GM19035 (cell line): ENCODE results near the gene ALX4.

Experiments used
- ATAC-seq: cut with Tn5 transposase; IDR thresholded peaks from one replicate; pipeline ENCODE4 v1.9.1; 2021; ENCODE audit not compliant: unreplicated experiment

The ALX4 gene

DNA sequence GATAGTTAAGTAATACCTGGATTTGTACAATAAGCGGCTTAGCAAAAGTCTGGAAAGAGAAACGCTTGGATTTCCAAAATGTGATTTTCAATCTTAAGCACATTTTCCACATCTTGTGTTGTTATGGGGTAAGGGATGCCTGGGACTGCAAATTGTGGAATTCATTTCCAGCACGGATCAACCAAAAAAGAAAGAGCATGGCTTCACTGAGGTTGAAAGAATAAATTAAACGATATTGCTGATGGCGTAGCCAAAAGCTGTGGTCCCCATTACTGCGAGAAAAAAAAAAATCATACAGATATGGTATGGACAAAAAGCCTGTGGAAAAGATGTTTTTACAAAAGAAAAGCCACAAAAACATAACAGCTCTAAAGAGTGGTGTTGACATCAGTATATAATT lies 26.0 kb upstream of the ALX4 start:
- ATAC-seq: no peak

DNA sequence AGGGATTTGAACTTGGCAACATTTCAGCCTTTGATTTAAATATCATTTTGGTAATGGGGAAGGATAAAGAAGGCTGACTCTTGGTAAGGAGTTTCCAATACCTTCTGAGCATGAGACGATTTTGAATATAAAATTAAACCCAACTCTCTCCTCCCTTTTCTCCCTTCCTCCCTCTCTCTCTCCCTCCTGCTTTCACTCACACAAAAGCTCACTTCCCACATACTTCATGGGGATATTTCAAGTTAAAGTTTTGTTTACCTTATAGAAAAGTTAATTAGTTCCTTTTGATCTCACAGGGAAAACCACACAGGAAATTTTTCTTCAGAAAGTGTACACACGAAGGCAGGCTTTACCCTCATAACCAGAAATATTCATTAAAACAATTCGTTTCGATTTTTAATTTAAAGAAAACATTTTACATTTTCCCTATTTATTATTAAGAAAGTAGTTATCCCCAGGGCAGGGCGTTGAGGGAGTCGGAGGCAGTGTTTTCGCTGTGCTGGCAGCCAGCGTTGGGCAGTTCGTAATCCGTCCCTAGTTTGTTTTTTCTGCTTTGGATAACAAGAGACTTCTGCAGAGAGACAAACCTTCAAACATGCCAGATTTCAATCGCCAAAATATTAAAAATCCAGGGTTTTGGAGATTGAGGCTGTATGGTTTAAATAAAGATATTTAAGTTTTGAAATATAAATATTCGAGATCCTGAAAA lies 25.3 kb upstream of the ALX4 start:
- no peak for ATAC-seq

GRCh38 chr11:44334356-44335004 lies 24.5 kb upstream of the ALX4 start:
- ATAC-seq: no peak

DNA sequence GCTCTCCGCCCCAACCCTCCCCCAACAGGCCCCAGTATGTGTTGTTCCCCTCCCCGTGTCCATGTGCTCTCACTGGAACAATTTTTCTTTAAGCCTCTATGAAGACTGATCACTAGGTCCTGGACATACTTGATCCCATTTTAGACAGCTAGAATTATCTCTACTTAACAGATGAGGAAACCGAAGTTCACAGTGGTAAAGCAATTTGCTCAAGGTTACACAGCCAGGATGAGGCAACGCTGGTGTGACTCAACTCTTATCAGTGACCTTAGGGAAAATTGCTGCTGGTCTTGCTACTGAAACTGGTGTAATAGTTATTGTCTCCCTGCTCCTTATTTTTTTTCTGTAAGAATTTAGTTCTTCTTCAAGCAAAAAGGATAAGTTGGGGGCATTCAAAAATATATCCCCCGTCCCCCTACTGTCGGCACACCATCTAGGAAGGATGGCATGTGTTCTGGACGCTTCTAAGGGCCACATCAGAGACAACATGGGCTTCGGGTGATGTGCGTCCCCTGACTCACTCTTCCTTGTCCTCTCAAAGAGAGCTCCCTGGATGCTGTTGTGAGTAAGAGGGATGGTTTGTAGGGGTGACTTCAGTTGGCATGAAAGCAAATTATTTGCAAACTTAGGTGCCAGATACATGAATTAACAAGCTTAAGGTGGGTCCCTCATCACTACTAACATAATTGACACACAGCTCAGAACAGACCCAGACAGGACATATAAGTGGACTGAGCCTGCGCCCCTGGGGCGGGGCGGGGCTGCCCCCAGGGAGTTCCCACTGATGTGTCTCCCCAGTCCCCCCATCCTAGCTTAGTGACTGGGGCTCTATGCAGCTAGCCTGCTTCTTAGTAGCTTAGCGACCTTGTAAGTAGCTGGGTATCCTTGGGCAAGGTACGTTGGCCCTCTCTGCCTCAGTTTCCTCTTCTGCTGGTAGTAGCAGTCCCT lies 23.6 kb upstream of the ALX4 start:
- no peak for ATAC-seq

DNA sequence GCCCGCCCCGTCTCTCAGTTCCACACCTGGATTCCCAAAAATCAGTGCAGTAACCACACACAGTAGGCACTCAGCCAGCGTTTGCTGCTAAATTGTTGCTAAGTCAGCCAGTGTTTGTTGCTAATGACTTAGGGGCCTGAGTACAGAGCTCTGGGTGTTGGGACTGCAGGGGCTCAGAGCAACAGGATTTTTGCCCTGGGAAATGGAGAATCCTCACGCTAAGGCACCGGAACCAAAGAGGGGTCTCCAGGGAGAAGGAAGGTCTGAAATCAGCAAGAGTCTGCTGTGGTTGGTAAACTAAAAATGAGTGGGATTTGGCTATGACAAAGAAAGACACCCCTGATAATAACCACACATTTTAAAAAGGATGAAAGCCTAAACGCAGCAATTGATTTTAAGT lies 22.7 kb upstream of the ALX4 start:
- ATAC-seq: no peak

DNA sequence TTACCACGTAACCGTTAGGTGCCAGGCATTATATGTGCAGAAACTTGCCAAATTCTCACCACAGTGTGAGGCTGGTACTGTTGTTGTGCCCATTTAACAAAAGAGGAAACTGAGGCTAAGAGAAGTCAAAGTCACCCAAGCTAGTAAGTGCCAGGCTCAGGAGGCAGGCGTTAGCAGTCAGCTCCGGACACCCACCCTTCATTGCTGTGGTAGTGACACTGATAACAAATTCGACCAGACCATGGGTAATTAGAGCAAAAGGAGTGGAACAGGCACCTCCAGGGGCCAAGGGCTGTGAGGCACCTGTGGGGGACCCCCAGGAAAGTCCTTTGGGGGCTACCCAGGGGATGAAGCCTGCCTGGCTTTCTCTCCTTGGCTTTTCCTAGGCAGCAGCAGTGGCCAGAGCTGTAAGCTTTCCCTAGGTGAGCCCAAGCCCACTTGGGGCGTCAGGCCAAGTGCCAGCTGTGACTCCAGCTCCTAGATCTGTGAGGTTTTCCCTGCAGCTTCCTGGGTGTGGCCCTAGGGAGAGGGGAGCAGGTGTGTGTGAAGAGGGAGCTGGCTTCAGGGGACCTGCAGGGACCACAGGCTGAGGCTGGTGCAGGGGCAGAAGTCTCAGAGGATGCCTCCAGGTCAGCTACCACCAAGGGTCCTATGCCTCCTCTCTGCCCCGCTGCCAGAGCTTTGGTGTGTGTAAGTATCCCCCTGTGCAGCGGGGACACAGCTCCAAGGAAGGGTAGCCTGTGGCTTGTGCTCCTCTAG lies 19.7 kb upstream of the ALX4 start:
- no peak for ATAC-seq

- ATAC-seq: no peak
Measured at GRCh38 chr11:44328138-44328660, 18.3 kb upstream of the ALX4 start.

DNA sequence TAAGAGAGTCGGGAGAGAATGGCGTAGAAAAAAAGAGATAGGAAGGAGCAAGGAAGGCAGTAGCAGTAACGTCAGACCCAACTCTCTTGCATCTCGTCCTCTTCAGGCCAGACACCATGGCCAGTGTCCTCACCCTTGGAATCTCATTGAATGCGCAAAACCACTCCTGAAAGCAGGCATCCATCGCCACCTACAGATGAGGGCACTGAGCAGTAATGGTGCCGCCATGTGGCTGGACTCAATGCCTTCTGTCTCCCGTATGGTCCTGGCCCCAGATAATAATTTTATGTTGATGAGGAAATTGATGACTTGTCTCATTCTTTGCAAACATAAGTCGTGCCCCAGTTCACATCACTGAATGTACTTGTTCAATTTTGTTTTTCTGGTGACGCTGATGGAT lies 17.8 kb upstream of the ALX4 start:
- ATAC-seq: no peak

- ATAC-seq: no peak
Measured at GRCh38 chr11:44326615-44327475, 16.9 kb upstream of the ALX4 start.

DNA sequence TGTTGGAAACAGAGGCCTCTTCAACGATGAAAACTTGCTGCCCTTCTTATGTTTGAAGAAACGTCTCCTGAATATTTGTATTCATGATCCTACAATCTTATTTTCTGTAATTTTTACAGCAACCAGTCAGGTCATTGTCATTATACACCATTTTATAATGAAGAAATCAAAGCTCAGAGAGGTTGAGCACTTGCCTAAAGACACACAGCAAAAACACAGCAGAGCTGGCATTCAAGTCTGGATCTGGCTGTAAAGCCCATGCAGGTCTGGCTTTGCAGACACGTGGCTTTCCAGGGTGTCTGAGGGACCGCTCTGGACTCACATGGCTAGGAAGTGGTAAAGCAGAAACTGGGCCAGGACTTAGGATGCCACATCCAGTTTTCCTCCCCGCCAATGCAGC lies 15.8 kb upstream of the ALX4 start:
- ATAC-seq: no peak

DNA sequence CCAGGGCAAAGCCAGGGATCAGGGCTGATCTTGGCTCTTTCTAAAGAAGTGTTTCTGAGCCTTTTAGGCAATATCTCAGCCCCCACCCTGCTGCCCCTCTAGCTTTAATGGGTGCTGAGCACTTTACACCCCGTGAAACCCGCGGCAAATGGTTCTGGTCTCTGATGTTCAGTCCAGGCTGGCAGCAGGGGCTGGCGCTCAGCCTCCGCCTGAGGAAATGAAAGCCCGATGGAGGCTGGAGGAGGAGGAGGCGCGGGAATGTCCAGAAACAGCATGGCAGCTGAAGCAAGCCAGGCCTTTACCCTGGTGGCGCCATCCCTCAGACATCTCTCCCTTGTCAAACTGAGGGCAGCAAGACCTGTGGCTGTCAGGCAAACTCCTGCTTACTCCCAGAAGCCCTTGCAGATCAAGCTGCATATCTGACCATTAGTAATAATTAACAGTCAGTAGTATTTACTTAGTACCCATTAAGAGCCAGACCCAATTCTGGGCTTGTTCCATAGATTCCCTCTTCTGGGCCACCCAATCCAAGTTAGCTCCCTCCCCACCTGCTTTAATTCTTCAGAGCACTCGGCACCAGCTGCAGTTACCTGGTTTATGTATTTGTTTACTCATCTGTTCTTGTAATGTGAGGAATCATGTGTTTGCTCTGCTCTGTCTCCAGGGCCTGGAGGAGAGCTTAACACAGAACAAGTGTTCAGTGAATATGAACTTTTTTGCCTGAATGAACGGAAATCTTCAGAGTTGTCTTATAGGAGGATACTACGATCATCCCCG lies 15.0 kb upstream of the ALX4 start:
- ATAC-seq: no peak

DNA sequence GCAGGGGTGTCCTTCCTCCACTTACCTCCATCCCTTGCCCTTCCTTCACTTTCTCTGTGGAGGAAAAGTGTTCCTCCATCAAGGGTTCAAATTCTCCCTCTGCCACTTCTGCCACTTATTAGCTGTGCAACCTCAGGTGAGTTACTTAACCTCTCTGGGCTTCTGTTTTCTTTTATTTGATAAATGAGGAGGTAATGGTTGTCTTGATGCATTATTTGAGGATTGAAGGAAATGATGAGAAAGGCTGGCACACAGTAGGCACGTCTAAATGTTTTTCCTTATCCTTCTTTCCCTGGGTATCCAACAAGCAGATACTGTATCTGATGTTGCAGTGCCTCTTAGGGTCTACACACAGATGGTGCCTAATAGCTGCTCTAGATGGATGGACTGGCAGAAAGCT lies 14.3 kb upstream of the ALX4 start:
- ATAC-seq: no peak

DNA sequence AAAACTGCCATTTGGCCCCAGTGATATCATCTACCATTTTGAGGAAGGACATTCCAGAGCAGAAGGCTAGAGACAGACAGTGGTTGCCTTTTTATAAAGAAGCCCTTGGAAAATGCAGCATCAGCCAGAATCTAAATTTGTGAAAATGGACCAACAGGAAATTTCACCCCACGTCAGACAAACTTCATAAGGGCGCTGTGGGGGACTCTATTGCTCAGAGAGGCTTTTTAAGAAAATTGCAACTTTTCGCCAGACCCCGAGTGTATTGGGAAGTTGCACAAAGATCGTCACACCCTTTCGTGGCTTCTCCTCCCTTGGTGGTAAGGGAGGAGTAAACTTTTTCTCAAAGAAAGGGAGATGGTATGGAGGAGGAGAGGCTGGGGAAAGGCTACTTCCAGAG lies 12.3 kb upstream of the ALX4 start:
- no peak for ATAC-seq

GRCh38 chr11:44321059-44321458 lies 11.1 kb upstream of the ALX4 start:
- no peak for ATAC-seq

GRCh38 chr11:44320289-44320973 lies 10.5 kb upstream of the ALX4 start:
- no peak for ATAC-seq

- ATAC-seq: no peak
Measured at GRCh38 chr11:44319552-44320288, 9.8 kb upstream of the ALX4 start.

DNA sequence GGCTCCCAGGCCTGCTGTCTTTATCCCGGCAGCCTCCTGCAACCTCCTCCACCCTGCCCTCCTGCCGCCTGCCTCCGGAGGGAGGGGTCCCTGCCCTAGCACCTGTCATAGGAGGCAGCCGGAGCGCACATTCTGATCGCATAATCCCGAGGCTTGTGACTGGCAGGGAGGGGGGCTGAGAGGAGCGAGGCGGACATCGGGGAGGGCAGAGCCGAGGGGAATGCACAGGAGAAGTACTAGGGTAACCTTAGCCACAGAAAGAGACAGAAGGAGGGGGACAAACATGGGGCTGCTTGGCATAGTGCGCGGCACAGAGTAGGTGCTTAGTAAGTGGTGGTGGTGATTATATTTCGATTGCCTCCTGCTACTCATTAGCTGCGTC lies 9.2 kb upstream of the ALX4 start:
- no peak for ATAC-seq

DNA sequence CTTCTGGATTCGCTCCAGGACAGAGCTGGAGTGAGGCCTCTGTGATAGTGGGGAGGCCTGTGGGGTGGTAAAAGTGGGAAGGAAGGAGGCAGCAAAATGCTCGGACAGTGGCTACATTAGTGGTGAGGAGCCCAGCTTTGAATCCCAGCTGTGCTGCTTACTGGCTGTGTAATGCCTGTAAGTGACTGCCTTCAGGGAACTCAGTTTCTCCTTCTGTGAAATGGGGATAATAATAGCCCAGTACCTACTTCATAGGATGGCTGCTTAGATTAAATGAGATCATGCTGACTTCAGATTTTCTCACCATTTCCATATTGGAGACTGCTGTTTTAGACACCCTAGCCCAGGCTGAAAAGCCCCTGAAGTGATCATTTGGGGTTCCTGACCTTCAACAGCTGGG lies 8.4 kb upstream of the ALX4 start:
- no peak for ATAC-seq
